Measurements from ENCODE around the gene SCFD1.
"Not testable (repeated sequence)": the region's sequence is repeated elsewhere in the genome, so short reads cannot be mapped to it uniquely, and the experiment has no call there.

Gene SCFD1

GRCh38 chr14:30630248-30630647 lies 8.1 kb downstream of the SCFD1 start:
- no peak for TF ChIP-seq CTCF (IDR thresholded peaks at IDR 0.05)
- no peak overlapping the region for H3K27ac ChIP-seq
- DNase-seq (ENCODE audit: low spot score), result no peak
- no peak overlapping the region for H3K4me3 ChIP-seq

GRCh38 chr14:30632730-30633129 lies 10.6 kb downstream of the SCFD1 start:
- no peak for TF ChIP-seq CTCF (IDR thresholded peaks at IDR 0.05)
- no peak overlapping the region for H3K27ac ChIP-seq
- no peak for DNase-seq (ENCODE audit: low spot score)
- no peak overlapping the region for H3K4me3 ChIP-seq

GRCh38 chr14:30638926-30639325 lies 16.8 kb downstream of the SCFD1 start:
- no peak for DNase-seq (ENCODE audit: low spot score)
- Histone ChIP-seq H3K27ac (no peak overlapping the region), H3K4me3 (no peak overlapping the region)
- TF ChIP-seq CTCF (IDR thresholded peaks at IDR 0.05), result no peak

GRCh38 chr14:30641207-30641606 lies 19.1 kb downstream of the SCFD1 start:
- no peak overlapping the region for H3K4me3 ChIP-seq
- H3K27ac ChIP-seq, result no peak overlapping the region
- TF ChIP-seq CTCF (IDR thresholded peaks at IDR 0.05), result no peak
- DNase-seq (ENCODE audit: low spot score), result no peak

- DNase-seq (ENCODE audit: low spot score); H3K4me3 ChIP-seq; H3K27ac ChIP-seq: not testable (repeated sequence)
Observed at GRCh38 chr14:30644462-30644861, 22.3 kb downstream of the SCFD1 start.

- H3K4me3 ChIP-seq, result no peak overlapping the region
- no peak overlapping the region for H3K27ac ChIP-seq
- no peak for DNase-seq (ENCODE audit: low spot score)
- no peak for TF ChIP-seq CTCF (IDR thresholded peaks at IDR 0.05)
Observed at GRCh38 chr14:30645600-30645999, 23.5 kb downstream of the SCFD1 start.

- no peak overlapping the region for H3K4me3 ChIP-seq
- TF ChIP-seq CTCF (IDR thresholded peaks at IDR 0.05), result no peak
Observed at GRCh38 chr14:30648471-30648870, 26.4 kb downstream of the SCFD1 start.

GRCh38 chr14:30651937-30652336 lies 29.8 kb downstream of the SCFD1 start:
- no peak for TF ChIP-seq CTCF (IDR thresholded peaks at IDR 0.05)
- H3K4me3 ChIP-seq, result no peak overlapping the region
- no peak for DNase-seq (ENCODE audit: low spot score)
- no peak overlapping the region for H3K27ac ChIP-seq

More at GRCh38 chr14:30648471-30648870, 26.4 kb downstream of the SCFD1 start:
- H3K27ac ChIP-seq, result no peak overlapping the region
- no peak for DNase-seq (ENCODE audit: low spot score)
